Activated CD8-positive, alpha-beta memory T cell treated with anti-CD3 and anti-CD28 coated beads, Interleukin-2, amount 50 U/mL, for 24 hours (primary cell): ENCODE results near the gene FBXW8.

Source experiments
- DNase-seq: peaks from one replicate; pipeline ENCODE4 v3.0.0-alpha.2; 2020; ENCODE audit errors: extremely low read depth

FBXW8 gene

GRCh38 chr12:117037289-117038022 lies 126.7 kb downstream of the FBXW8 start:
- no peak for DNase-seq

GRCh38 chr12:117038023-117038680 lies 127.4 kb downstream of the FBXW8 start:
- no peak for DNase-seq

- DNase-seq = no peak
Measured at GRCh38 chr12:117038919-117039318, 128.2 kb downstream of the FBXW8 start.

GRCh38 chr12:117039891-117040309 lies 129.2 kb downstream of the FBXW8 start:
- DNase-seq = no peak

GRCh38 chr12:117040496-117040895 lies 129.7 kb downstream of the FBXW8 start:
- DNase-seq = no peak

- no peak for DNase-seq
Measured at GRCh38 chr12:117041798-117042170, 131.0 kb downstream of the FBXW8 start.

GRCh38 chr12:117042171-117042842 lies 131.6 kb downstream of the FBXW8 start:
- DNase-seq = no peak

- DNase-seq = no peak
Measured at GRCh38 chr12:117042862-117043261, 132.1 kb downstream of the FBXW8 start.

- DNase-seq = no peak
Measured at GRCh38 chr12:117044311-117044710, 133.6 kb downstream of the FBXW8 start.

- DNase-seq = no peak
Measured at GRCh38 chr12:117044790-117045159, 134.0 kb downstream of the FBXW8 start.

GRCh38 chr12:117045160-117046010 lies 134.6 kb downstream of the FBXW8 start:
- DNase-seq = no peak

- no peak for DNase-seq
Measured at GRCh38 chr12:117046011-117046369, 135.2 kb downstream of the FBXW8 start.

GRCh38 chr12:117046425-117046824 lies 135.7 kb downstream of the FBXW8 start:
- DNase-seq = no peak

- no peak for DNase-seq
Measured at GRCh38 chr12:117046861-117047530, 136.2 kb downstream of the FBXW8 start.

GRCh38 chr12:117047810-117048584 lies 137.2 kb downstream of the FBXW8 start:
- no peak for DNase-seq

- no peak for DNase-seq
Measured at GRCh38 chr12:117048585-117048904, 137.8 kb downstream of the FBXW8 start.

GRCh38 chr12:117049295-117049694 lies 138.5 kb downstream of the FBXW8 start:
- no peak for DNase-seq

GRCh38 chr12:117050060-117050459 lies 139.3 kb downstream of the FBXW8 start:
- DNase-seq = no peak

GRCh38 chr12:117051380-117051779 lies 140.6 kb downstream of the FBXW8 start:
- no peak for DNase-seq

- no peak for DNase-seq
Measured at GRCh38 chr12:117052386-117053049, 141.8 kb downstream of the FBXW8 start.

GRCh38 chr12:117053050-117053400 lies 142.3 kb downstream of the FBXW8 start:
- DNase-seq = no peak
